H1 (cell line): ENCODE data around the gene UBE2V1. TPM values are rescaled to one million over a fixed set of nuclear protein-coding genes. Genes with fewer than 3 reads are reported as not detected.

Experiments used
- CTCF ChIA-PET: fragments of 300-600 bp; sonication (Branson Sonifier 250); formaldehyde crosslinking; loops from one replicate; lab custom pipeline; 2021; ENCODE audit not compliant: partially characterized antibody; lab: Charles Lee
- POLR2A ChIA-PET: fragments of 300-600 bp; sonication (Branson Sonifier 250); formaldehyde crosslinking; loops from one replicate; lab custom pipeline; 2021; ENCODE audit warnings: inconsistent platforms; ENCODE audit not compliant: partially characterized antibody; lab: Charles Lee
- DNase-seq, 2 experiments: peaks; one replicate each; pipeline versions ENCODE4 v3.0.0 to v3.0.0-alpha.2; 2010 to 2022; ENCODE audit warnings: low spot score in 2 of 2, low read depth in 1 of 2, mixed read lengths in 1 of 2
- FAIRE-seq: peaks from 2 replicates; lab custom pipeline; 2011; peaks lifted over from hg19 to GRCh38; lab: Jason Lieb, UNC
- H2AFZ ChIP-seq: 2 replicates; pipeline ENCODE4 v1.8.1; 2012; ENCODE audit warnings: low read length, inconsistent platforms
- H2AK5ac ChIP-seq: 2 replicates; pipeline ENCODE4 v1.6.1; 2013; ENCODE audit warnings: low read depth, low read length
- H2BK120ac ChIP-seq: replicated peaks from 2 replicates; pipeline ENCODE3; 2013; ENCODE audit warnings: low read depth, low read length, inconsistent platforms
- H2BK12ac ChIP-seq: 2 replicates; pipeline ENCODE4 v1.6.1; 2013; ENCODE audit warnings: low read depth, low read length
- H2BK15ac ChIP-seq: 2 replicates; pipeline ENCODE4 v1.6.1; 2013; ENCODE audit warnings: low read length
- H2BK20ac ChIP-seq: 2 replicates; pipeline ENCODE4 v1.6.1; 2013; ENCODE audit warnings: low read length
- H2BK5ac ChIP-seq: 2 replicates; pipeline ENCODE4 v1.6.1; 2013; ENCODE audit warnings: low read depth, low read length
- H3K14ac ChIP-seq: 2 replicates; pipeline ENCODE4 v1.6.1; 2013; ENCODE audit warnings: inconsistent platforms; ENCODE audit not compliant: insufficient read length
- H3K18ac ChIP-seq: 2 replicates; pipeline ENCODE4 v1.6.1; 2013; ENCODE audit warnings: low read length; ENCODE audit errors: extremely low read depth
- H3K23ac ChIP-seq: 2 replicates; pipeline ENCODE4 v1.6.1; 2013; ENCODE audit warnings: inconsistent platforms; ENCODE audit not compliant: insufficient read length
- H3K23me2 ChIP-seq: 2 replicates; pipeline ENCODE4 v1.6.1; 2013; ENCODE audit warnings: low read depth, low read length
- H3K27ac ChIP-seq: 2 replicates; pipeline ENCODE4 v1.6.1; 2011; ENCODE audit warnings: low read depth, low read length, inconsistent platforms
- H3K27me3 ChIP-seq, 4 experiments: replicated peaks in 1 of 4; 1 replicate in 1 of 4; 2 replicates in 3 of 4; pipeline versions ENCODE4 v1.6.1 to v1.8.1; 2011 to 2013; ENCODE audit warnings: low read length in 3 of 4, mild to moderate bottlenecking in 3 of 4, inconsistent platforms in 2 of 4, mixed read lengths in 2 of 4, moderate library complexity in 1 of 4; ENCODE audit not compliant: control insufficient read depth in 3 of 4, insufficient read depth in 3 of 4; ENCODE audit errors: extremely low read depth in 1 of 4
- H3K36me3 ChIP-seq, 4 experiments: 2 replicates each; pipeline versions ENCODE4 v1.6.1 to v1.8.1; 2011 to 2013; ENCODE audit warnings: mild to moderate bottlenecking in 4 of 4, low read length in 3 of 4, moderate library complexity in 2 of 4, control low read depth in 1 of 4, inconsistent platforms in 1 of 4; ENCODE audit not compliant: insufficient read depth in 4 of 4, control insufficient read depth in 2 of 4
- H3K4ac ChIP-seq: replicated peaks from 2 replicates; pipeline ENCODE3; 2013; ENCODE audit warnings: low read length, low read depth, mixed read lengths, inconsistent platforms; ENCODE audit not compliant: insufficient read length
- H3K4me1 ChIP-seq, 4 experiments: replicated peaks in 1 of 4; 1 replicate in 1 of 4; 2 replicates in 3 of 4; pipeline versions ENCODE4 v1.6.1 to v1.8.1; 2011 to 2013; ENCODE audit warnings: low read length in 3 of 4, inconsistent platforms in 2 of 4, mixed read lengths in 1 of 4; ENCODE audit not compliant: insufficient read depth in 4 of 4, control insufficient read depth in 3 of 4
- H3K4me2 ChIP-seq, 2 experiments: 2 replicates each; pipeline versions ENCODE4 v1.6.1 to v1.8.1; 2011 to 2013; ENCODE audit warnings: low read depth in 2 of 2, low read length in 2 of 2, control low read depth in 1 of 2, inconsistent platforms in 1 of 2, mild to moderate bottlenecking in 1 of 2; ENCODE audit not compliant: insufficient read depth in 1 of 2
- H3K4me3 ChIP-seq, 4 experiments: fragments of 200-600, 300-600 bp in 1 of 4; sonication (generic), shearing (Covaris generic), sonication (Bioruptor Twin) in 1 of 4; 2 replicates each; pipeline versions ENCODE4 v1.5.1 to v1.8.1; 2011 to 2016; ENCODE audit warnings: low read length in 4 of 4, low read depth in 3 of 4, control low read depth in 2 of 4, inconsistent platforms in 2 of 4, mild to moderate bottlenecking in 2 of 4, mixed read lengths in 1 of 4, moderate library complexity in 1 of 4; ENCODE audit not compliant: insufficient read depth in 2 of 4; ENCODE audit errors: extremely low read depth in 1 of 4
- H3K56ac ChIP-seq: replicated peaks from 2 replicates; pipeline ENCODE3; 2013; ENCODE audit warnings: low read depth, mild to moderate bottlenecking, mixed read lengths, low read length, inconsistent platforms; ENCODE audit not compliant: insufficient read length
- H3K79me1 ChIP-seq: 2 replicates; pipeline ENCODE4 v1.6.1; 2013; ENCODE audit warnings: low read depth, low read length, control low read depth
- H3K79me2 ChIP-seq, 2 experiments: 2 replicates each; pipeline versions ENCODE4 v1.6.1 to v1.8.1; 2012 to 2013; ENCODE audit warnings: low read length in 2 of 2, mild to moderate bottlenecking in 2 of 2, inconsistent platforms in 1 of 2; ENCODE audit not compliant: insufficient read depth in 2 of 2, control insufficient read depth in 1 of 2
- H3K9ac ChIP-seq, 4 experiments: replicated peaks in 1 of 4; 1 replicate in 1 of 4; 2 replicates in 3 of 4; pipeline versions ENCODE4 v1.6.1 to v1.8.1; 2011 to 2013; ENCODE audit warnings: low read depth in 3 of 4, low read length in 3 of 4, control low read depth in 2 of 4, mild to moderate bottlenecking in 2 of 4, moderate library complexity in 2 of 4, inconsistent platforms in 1 of 4; ENCODE audit errors: extremely low read depth in 1 of 4
- H3K9me3 ChIP-seq, 2 experiments: 2 replicates each; pipeline versions ENCODE4 v1.6.1 to v1.8.1; 2012 to 2013; ENCODE audit warnings: mild to moderate bottlenecking in 2 of 2, moderate library complexity in 2 of 2, control low read depth in 1 of 2, inconsistent platforms in 1 of 2, low read depth in 1 of 2, low read length in 1 of 2, mixed read lengths in 1 of 2; ENCODE audit not compliant: insufficient read depth in 2 of 2
- H4K20me1 ChIP-seq, 2 experiments: replicated peaks in 1 of 2; 2 replicates each; pipeline versions ENCODE3 to v1.8.1; 2011 to 2013; ENCODE audit warnings: inconsistent platforms in 2 of 2, low read length in 2 of 2, mild to moderate bottlenecking in 1 of 2; ENCODE audit not compliant: insufficient read depth in 2 of 2, control insufficient read depth in 1 of 2
- H4K5ac ChIP-seq: 2 replicates; pipeline ENCODE4 v1.6.1; 2013; ENCODE audit warnings: low read length, low read depth, mixed read lengths, inconsistent platforms; ENCODE audit not compliant: insufficient read length
- H4K8ac ChIP-seq: 2 replicates; pipeline ENCODE4 v1.8.0; 2013; ENCODE audit warnings: mild to moderate bottlenecking, moderate library complexity, low read length, inconsistent platforms; ENCODE audit not compliant: insufficient read depth; ENCODE audit errors: extremely low read depth
- H4K91ac ChIP-seq: replicated peaks from 2 replicates; pipeline ENCODE3; 2013; ENCODE audit warnings: low read length, mixed read lengths, inconsistent platforms; ENCODE audit not compliant: insufficient read length
- BACH1 ChIP-seq: IDR thresholded peaks from 2 replicates; pipeline ENCODE4 v1.6.1; 2012; ENCODE audit warnings: low read length, improper control_type of control experiment
- CHD2 ChIP-seq: IDR thresholded peaks from 2 replicates; pipeline ENCODE4 v1.6.1; 2012; ENCODE audit warnings: low read length, improper control_type of control experiment
- PHF8 ChIP-seq: fragments of 200-600 bp; sonication (generic); conservative IDR thresholded peaks from 2 replicates; pipeline ENCODE4 v1.7.1; 2012; ENCODE audit warnings: low read depth, mild to moderate bottlenecking, inconsistent platforms, low read length, moderate library complexity
- TAF7 ChIP-seq: optimal IDR thresholded peaks from 2 replicates; pipeline ENCODE3; 2011; ENCODE audit warnings: low read depth, mild to moderate bottlenecking, inconsistent platforms, low read length, moderate library complexity, borderline replicate concordance
- TEAD4 ChIP-seq: IDR thresholded peaks from 2 replicates; pipeline ENCODE4 v1.6.1; 2012; ENCODE audit warnings: low read depth, low read length, inconsistent platforms, mixed read lengths
- WGBS, 2 experiments: shearing (Covaris generic) in 1 of 2; methylation state at CpG; one replicate each; pipeline versions ENCODE4 v1.1.6 to v1.1.7; 2013 to 2015; ENCODE audit warnings: low lambda C conversion rate in 2 of 2, mixed read lengths in 2 of 2, inconsistent platforms in 1 of 2, low coverage in 1 of 2, missing lambda C conversion rate in 1 of 2; ENCODE audit not compliant: insufficient replicate concordance in 2 of 2, insufficient coverage in 1 of 2, insufficient read length in 1 of 2; ENCODE audit errors: extremely low coverage in 1 of 2, missing lambda C conversion rate in 1 of 2; 5-methylcytosine and 5-hydroxymethylcytosine counted together
- polyA plus RNA-seq, 7 experiments: library from polyadenylated mRNA; depleted of rRNA in 3 of 7; stranded (reverse) in 5 of 7; unstranded in 2 of 7; fragments of >200 nt in 5 of 7; fragments of 200-250 nt in 2 of 7; gene quantifications; 1 replicate in 5 of 7; 2 replicates in 1 of 7; 4 replicates in 1 of 7; pipeline versions ENCODE4 v1.2.1 to v1.2.3, GENCODE V29; 2011 to 2013; ENCODE audit warnings: missing spikeins in 2 of 7, mixed read lengths in 2 of 7
- total RNA-seq: library from RNA; stranded (reverse); fragmentation: NEBNext Ultra II Directional; extraction: Animal tissue kit (Norgen Biotek cat#: 25700); gene quantifications from 2 replicates; pipeline ENCODE4 v1.2.1, GENCODE V29; 2021

UBE2V1 gene
- total and polyA plus RNA-seq, 2 of the 8 experiments (the other 6 are each of a cell fraction or from before 2014, with no cell fraction given), result 141 to 184 TPM

- ChIA-PET CTCF (interaction anchor here (1.1 to 21.4 kb wide), 8 partner anchors 7 to 459 kb away, joined by 4 to 514 read pairs (median 6); partner anchors contain the start of genes PEDS1 and SNAI1), POLR2A (interaction anchor here (19.2 kb wide), 1 partner anchor 84 kb away, joined by 287 read pairs; the partner anchor contains the start of gene SNAI1)
- Histone ChIP-seq H2BK15ac (0 out of 2 replicates have a peak overlapping the region, but pooled peaks have one; percentile 29), H4K20me1 (no peaks in the 10 kb centered on the region), H3K27ac (no peak overlapping the region), H3K9me3 (no peaks in the 10 kb centered on the region), H3K27me3 (no peaks in the 10 kb centered on the region), H3K4me2 (no peak overlapping the region), H3K36me3 (no peaks in the 10 kb centered on the region), H3K9ac (no peak overlapping the region), H3K79me1 (no peaks in the 10 kb centered on the region), H2AFZ (no peak overlapping the region), H3K4ac (no peak overlapping the region), H2BK5ac (no peak overlapping the region), H2BK20ac (no peak overlapping the region), H3K23me2 (no peaks in the 10 kb centered on the region), H3K79me2 (no peaks in the 10 kb centered on the region), H4K5ac (no peak overlapping the region), H2BK12ac (0 out of 2 replicates have a peak overlapping the region, but pooled peaks have one; percentile 27), H4K8ac (no peak overlapping the region), H4K91ac (no peak overlapping the region), H2AK5ac (no peak overlapping the region), H3K4me1 (no peaks in the 10 kb centered on the region; a peak in 2 of 7 replicates), H3K18ac (no peak overlapping the region), H2BK120ac (no peak overlapping the region), H3K23ac (no peak overlapping the region), H3K56ac (no peak overlapping the region), H3K4me3 (no peak overlapping the region), H3K14ac (no peak overlapping the region)
- TF ChIP-seq PHF8, result no peak
- no peak for TF ChIP-seq BACH1
- no peak for TF ChIP-seq CHD2
- no peak for TF ChIP-seq TAF7
- no peak for TF ChIP-seq TEAD4
- DNase-seq (no peak), FAIRE-seq (no peak)
- WGBS, 2 experiments, result 65% methylated on average over 2 of the region's 2 CpGs; no CpG with 5 or more reads in 1 of the 2 experiments
Observed at GRCh38 chr20:50067461-50067860, 45.5 kb downstream of the UBE2V1 start.
